Brain pericyte (primary cell): ENCODE data around the gene STX17.

Source experiments
- DNase-seq: peaks from one replicate; pipeline ENCODE4 v3.0.0-alpha.2; 2012; ENCODE audit warnings: low read depth, low spot score

Gene STX17

GRCh38 chr9:99905833-99906402 is 536 bp upstream of the STX17 start:
- DNase-seq, result no peak

GRCh38 chr9:99907208-99907532 is 716 bp downstream of the STX17 start:
- DNase-seq, result no peak

- DNase-seq, result no peak
Observed at GRCh38 chr9:99911600-99911999, 5.1 kb downstream of the STX17 start.

GRCh38 chr9:99916650-99917049 is 10.2 kb downstream of the STX17 start:
- no peak for DNase-seq

- DNase-seq, result no peak
Observed at GRCh38 chr9:99918134-99918533, 11.7 kb downstream of the STX17 start.

GRCh38 chr9:99919930-99920329 is 13.5 kb downstream of the STX17 start:
- DNase-seq, result no peak

- no peak for DNase-seq
Observed at GRCh38 chr9:99921875-99922710, 15.6 kb downstream of the STX17 start.

- DNase-seq, result no peak
Observed at GRCh38 chr9:99922711-99923030, 16.2 kb downstream of the STX17 start.

- DNase-seq, result no peak
Observed at GRCh38 chr9:99925541-99925940, 19.1 kb downstream of the STX17 start.

- DNase-seq, result no peak
Observed at GRCh38 chr9:99929652-99930051, 23.2 kb downstream of the STX17 start.

GRCh38 chr9:99931155-99931840 is 24.8 kb downstream of the STX17 start:
- DNase-seq, result no peak

GRCh38 chr9:99936947-99937587 is 30.6 kb downstream of the STX17 start:
- DNase-seq, result no peak

- DNase-seq, result no peak
Observed at GRCh38 chr9:99947395-99947794, 40.9 kb downstream of the STX17 start.

- DNase-seq, result no peak
Observed at GRCh38 chr9:99948482-99948881, 42.0 kb downstream of the STX17 start.

- no peak for DNase-seq
Observed at GRCh38 chr9:99948896-99949295, 42.4 kb downstream of the STX17 start.

GRCh38 chr9:99953861-99954507 is 47.5 kb downstream of the STX17 start:
- DNase-seq, result no peak

GRCh38 chr9:99954819-99955218 is 48.4 kb downstream of the STX17 start:
- no peak for DNase-seq

GRCh38 chr9:99955606-99956005 is 49.2 kb downstream of the STX17 start:
- DNase-seq, result no peak

GRCh38 chr9:99962680-99963261 is 56.3 kb downstream of the STX17 start:
- no peak for DNase-seq

GRCh38 chr9:99964336-99964735 is 57.9 kb downstream of the STX17 start:
- no peak for DNase-seq

- no peak for DNase-seq
Observed at GRCh38 chr9:99966001-99966400, 59.5 kb downstream of the STX17 start.

- DNase-seq, result no peak
Observed at GRCh38 chr9:99966716-99967115, 60.3 kb downstream of the STX17 start.
